ENCODE data around the gene BLOC1S3. TPM values are rescaled to one million over a fixed set of nuclear protein-coding genes. Genes with fewer than 3 reads are reported as not detected.

The BLOC1S3 gene
- total and polyA plus RNA-seq, 10 donors = 5.0 to 31.7 (median 16.4) TPM

GRCh38 chr19:45130888-45131615 lies 47.5 kb upstream of the BLOC1S3 start:
- H3K9me3 ChIP-seq = no peaks in the 10 kb centered on the region
- intact Hi-C loops (cut with DNase I; ENCODE audit: low total_unique reads) = no loop called here
- H3K4me3 ChIP-seq = no peak overlapping the region
- no peaks in the 10 kb centered on the region for H3K27me3 ChIP-seq (replicated peaks in 1 of 7)
- DNase-seq = no peak
- H3K4me1 ChIP-seq = peaks cover 2 to 47% (median 22%) of the 10 kb centered on the region in 6 donors
- TF ChIP-seq CTCF (IDR thresholded peaks at IDR 0.05 in 8 of 11, conservative IDR thresholded peaks at IDR 0.05 in 3 of 11) = peak in 3 of 11 experiments; percentile 19 to 22 (median 21)
- no peak for TF ChIP-seq POLR2A (IDR thresholded peaks at IDR 0.05)
- TF ChIP-seq POLR2AphosphoS5 (IDR thresholded peaks at IDR 0.05) = no peak
- peaks cover 0 to 9% (median 0%) of the 10 kb centered on the region in 6 donors for H3K36me3 ChIP-seq
- no peak overlapping the region for H3K27ac ChIP-seq
- WGBS, 5 donors = 54 to 75% (median 71%) methylated on average over 9 to 13 of the region's 13 CpGs

GRCh38 chr19:45133661-45134060 lies 44.9 kb upstream of the BLOC1S3 start:
- WGBS, 5 donors = 81 to 94% (median 87%) methylated on average over 8 of the region's 8 CpGs
- H3K4me1 ChIP-seq = peaks cover 8 to 64% (median 41%) of the 10 kb centered on the region in 6 donors
- H3K27me3 ChIP-seq (replicated peaks in 1 of 7) = no peaks in the 10 kb centered on the region
- intact Hi-C loops (cut with DNase I; ENCODE audit: low total_unique reads) = no loop called here
- H3K4me3 ChIP-seq = no peak overlapping the region
- H3K9me3 ChIP-seq = no peaks in the 10 kb centered on the region
- H3K27ac ChIP-seq = peak overlapping the region in 3 of 8 donors; percentile 64 to 69 (median 67)
- no peak for DNase-seq
- peaks cover 0 to 8% (median 0%) of the 10 kb centered on the region in 6 donors for H3K36me3 ChIP-seq
- TF ChIP-seq CTCF (IDR thresholded peaks at IDR 0.05 in 8 of 11, conservative IDR thresholded peaks at IDR 0.05 in 3 of 11) (no peak), POLR2AphosphoS5 (IDR thresholded peaks at IDR 0.05) (no peak), POLR2A (IDR thresholded peaks at IDR 0.05) (no peak)

- no peak for DNase-seq
- intact Hi-C loops (cut with DNase I; ENCODE audit: low total_unique reads) = no loop called here
- Histone ChIP-seq H3K27ac (peak overlapping the region in 4 of 8 donors; percentile 64 to 78 (median 68)), H3K4me3 (no peak overlapping the region), H3K9me3 (no peaks in the 10 kb centered on the region), H3K4me1 (peaks cover 8 to 64% (median 41%) of the 10 kb centered on the region in 6 donors), H3K36me3 (peaks cover 0 to 15% (median under 1%) of the 10 kb centered on the region in 6 donors), H3K27me3 (replicated peaks in 1 of 7) (no peaks in the 10 kb centered on the region)
- 94 to 96% (median 95%) methylated on average over 21 of the region's 21 CpGs for whole genome bisulfite sequencing, 5 donors
- TF ChIP-seq CTCF (IDR thresholded peaks at IDR 0.05 in 8 of 11, conservative IDR thresholded peaks at IDR 0.05 in 3 of 11) (no peak), POLR2A (IDR thresholded peaks at IDR 0.05) (no peak), POLR2AphosphoS5 (IDR thresholded peaks at IDR 0.05) (no peak)
Observed at GRCh38 chr19:45135176-45135885, 43.3 kb upstream of the BLOC1S3 start.

Measured in spleen (tissue), 11 donors.